ENCODE measurements around the gene S100B.
"Not testable (repeated sequence)": the region's sequence is repeated elsewhere in the genome, so short reads cannot be mapped to it uniquely, and the experiment has no call there.

S100B gene

GRCh38 chr21:46604975-46605766, at the start of gene S100B:
TSS of gene S100B (minus strand) at chr21:46605082. CDS start at chr21:46602415, 2,667 bp downstream.
- peak; percentile 25 for DNase-seq

- no peak for DNase-seq
Measured at GRCh38 chr21:46651121-46651520, 46.2 kb upstream of the S100B start.

- no peak for DNase-seq
Measured at GRCh38 chr21:46650476-46651098, 45.7 kb upstream of the S100B start.

GRCh38 chr21:46649356-46649755, 44.5 kb upstream of the S100B start:
- no peak for DNase-seq

GRCh38 chr21:46648539-46648938, 43.7 kb upstream of the S100B start:
- DNase-seq, result no peak

- no peak for DNase-seq
Measured at GRCh38 chr21:46646541-46647154, 41.8 kb upstream of the S100B start.

GRCh38 chr21:46645840-46646239, 41.0 kb upstream of the S100B start:
- DNase-seq, result no peak

GRCh38 chr21:46643379-46644177, 38.7 kb upstream of the S100B start:
- no peak for DNase-seq

- no peak for DNase-seq
Measured at GRCh38 chr21:46641656-46642055, 36.8 kb upstream of the S100B start.

- DNase-seq, result peak; percentile 37
Measured at GRCh38 chr21:46639489-46640386, 34.9 kb upstream of the S100B start.

- peak; percentile 18 for DNase-seq
Measured at GRCh38 chr21:46637952-46638746, 33.3 kb upstream of the S100B start.

GRCh38 chr21:46636550-46637285, 31.8 kb upstream of the S100B start:
- no peak for DNase-seq

- no peak for DNase-seq
Measured at GRCh38 chr21:46636181-46636512, 31.3 kb upstream of the S100B start.

- DNase-seq, result peak; percentile 95
Measured at GRCh38 chr21:46635324-46636180, 30.7 kb upstream of the S100B start, which contains the start of gene PRMT2. TSS of gene PRMT2 (plus strand) at chr21:46635674. CDS start at chr21:46636952, 1,278 bp downstream.

- DNase-seq, result peak; percentile 85
Measured at GRCh38 chr21:46634966-46635323, 30.1 kb upstream of the S100B start.

GRCh38 chr21:46634427-46634826, 29.5 kb upstream of the S100B start:
- DNase-seq, result peak; percentile 22

- no peak for DNase-seq
Measured at GRCh38 chr21:46633566-46633965, 28.7 kb upstream of the S100B start.

- DNase-seq, result not testable (repeated sequence)
Measured at GRCh38 chr21:46630915-46631314, 26.0 kb upstream of the S100B start.

- DNase-seq, result no peak
Measured at GRCh38 chr21:46628868-46629267, 24.0 kb upstream of the S100B start.

GRCh38 chr21:46627726-46628125, 22.8 kb upstream of the S100B start:
- DNase-seq, result no peak

Measured in MV-4-11 (cell line).